Type B pancreatic cell (in vitro differentiated cells): ENCODE measurements around the gene PSMD14. TPM values are rescaled to one million over a fixed set of nuclear protein-coding genes. Genes with fewer than 3 reads are reported as not detected.
"Not testable (repeated sequence)": the region's sequence is repeated elsewhere in the genome, so short reads cannot be mapped to it uniquely, and the experiment has no call there.

ENCODE experiments used
- DNase-seq: peaks from one replicate; pipeline ENCODE4 v3.0.0; 2021; ENCODE audit warnings: mixed read lengths; ENCODE audit not compliant: unreplicated experiment; ENCODE audit errors: extremely low spot score
- H3K27ac Mint-ChIP-seq: 2 replicates; pipeline ENCODE4 v1.8.0; 2021; ENCODE audit warnings: mild to moderate bottlenecking, mixed read lengths
- H3K27me3 Mint-ChIP-seq: 2 replicates; pipeline ENCODE4 v1.8.0; 2021; ENCODE audit warnings: mixed read lengths
- H3K36me3 Mint-ChIP-seq: 2 replicates; pipeline ENCODE4 v1.8.0; 2021; ENCODE audit warnings: mixed read lengths
- H3K4me1 Mint-ChIP-seq: one replicate; pipeline ENCODE4 v1.8.0; 2021; ENCODE audit warnings: mixed read lengths; ENCODE audit not compliant: unreplicated experiment
- H3K4me3 Mint-ChIP-seq: 2 replicates; pipeline ENCODE4 v1.8.0; 2021; ENCODE audit warnings: mild to moderate bottlenecking, mixed read lengths
- H3K9me3 Mint-ChIP-seq: 2 replicates; pipeline ENCODE4 v1.8.0; 2021; ENCODE audit warnings: mixed read lengths
- total RNA-seq: library from RNA; stranded (reverse); gene quantifications from 2 replicates; pipeline ENCODE4 v1.2.1, GENCODE V29; 2021; ENCODE audit warnings: low replicate concordance
- TF ChIP-seq, protein P1 (sequence below): fragments of 200-600 bp; sonication (generic); conservative IDR thresholded peaks from 2 replicates; pipeline ENCODE4 v1.5.0; 2021; ENCODE audit warnings: antibody characterized with exemption, mild to moderate bottlenecking

Gene PSMD14
- total RNA-seq, 1 donor from 2014 or later: 52.5 TPM

DNA sequence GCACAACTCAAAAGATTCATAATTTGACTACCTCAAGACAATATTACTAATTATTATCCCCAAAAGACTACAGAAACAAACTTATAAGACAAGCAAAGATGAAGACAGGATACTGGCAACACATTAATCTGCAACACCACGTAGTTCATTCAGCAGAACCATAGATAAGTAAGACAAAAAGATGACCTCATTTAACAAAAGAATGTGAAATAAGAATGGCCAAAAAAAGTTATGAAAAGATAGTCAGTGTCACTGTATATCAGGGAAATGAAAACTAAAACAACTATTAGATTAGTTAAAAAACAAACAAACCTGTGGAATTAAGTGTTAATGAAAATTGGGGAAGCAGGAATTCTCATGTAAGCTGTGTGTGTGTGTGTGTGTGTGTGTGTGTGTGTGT is 19.4 kb downstream of the PSMD14 start:
- no peaks in the 10 kb centered on the region for H3K9me3 Mint-ChIP-seq
- H3K27ac Mint-ChIP-seq: no peak overlapping the region
- H3K4me3 Mint-ChIP-seq: no peak overlapping the region
- TF ChIP-seq, protein P1, sequence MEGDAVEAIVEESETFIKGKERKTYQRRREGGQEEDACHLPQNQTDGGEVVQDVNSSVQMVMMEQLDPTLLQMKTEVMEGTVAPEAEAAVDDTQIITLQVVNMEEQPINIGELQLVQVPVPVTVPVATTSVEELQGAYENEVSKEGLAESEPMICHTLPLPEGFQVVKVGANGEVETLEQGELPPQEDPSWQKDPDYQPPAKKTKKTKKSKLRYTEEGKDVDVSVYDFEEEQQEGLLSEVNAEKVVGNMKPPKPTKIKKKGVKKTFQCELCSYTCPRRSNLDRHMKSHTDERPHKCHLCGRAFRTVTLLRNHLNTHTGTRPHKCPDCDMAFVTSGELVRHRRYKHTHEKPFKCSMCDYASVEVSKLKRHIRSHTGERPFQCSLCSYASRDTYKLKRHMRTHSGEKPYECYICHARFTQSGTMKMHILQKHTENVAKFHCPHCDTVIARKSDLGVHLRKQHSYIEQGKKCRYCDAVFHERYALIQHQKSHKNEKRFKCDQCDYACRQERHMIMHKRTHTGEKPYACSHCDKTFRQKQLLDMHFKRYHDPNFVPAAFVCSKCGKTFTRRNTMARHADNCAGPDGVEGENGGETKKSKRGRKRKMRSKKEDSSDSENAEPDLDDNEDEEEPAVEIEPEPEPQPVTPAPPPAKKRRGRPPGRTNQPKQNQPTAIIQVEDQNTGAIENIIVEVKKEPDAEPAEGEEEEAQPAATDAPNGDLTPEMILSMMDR: no peak
- H3K4me1 Mint-ChIP-seq: peaks cover 4% of the 10 kb centered on the region
- DNase-seq: no peak
- peaks cover 22% of the 10 kb centered on the region for H3K36me3 Mint-ChIP-seq
- no peaks in the 10 kb centered on the region for H3K27me3 Mint-ChIP-seq

DNA sequence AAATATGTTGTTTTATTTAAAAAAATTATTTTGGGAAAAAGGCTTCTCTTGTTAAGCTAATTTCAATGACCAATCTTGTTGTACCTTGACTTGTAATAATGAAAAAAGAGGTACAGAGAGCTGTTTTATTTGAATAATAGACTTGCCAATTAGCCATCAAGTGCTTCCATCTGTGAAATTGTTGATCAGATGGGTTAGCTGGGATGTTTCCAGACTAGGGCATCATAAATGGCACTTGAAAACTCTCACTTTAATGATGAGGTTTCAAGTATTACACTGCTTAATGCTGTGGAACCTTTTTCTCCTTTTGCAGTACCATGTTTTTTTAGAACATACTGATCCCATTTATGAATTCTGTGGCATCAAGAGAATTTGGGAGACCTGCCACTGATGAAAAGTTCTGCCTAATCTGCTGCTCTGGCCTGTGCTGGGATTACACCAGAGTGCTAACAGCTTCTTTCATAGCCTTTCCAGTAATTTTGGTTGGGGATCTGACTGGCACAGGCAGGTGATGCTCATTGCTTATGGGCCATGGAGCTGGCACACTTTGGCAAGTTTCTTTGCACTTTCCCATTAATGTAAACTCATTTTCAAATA is 24.2 kb downstream of the PSMD14 start:
- Mint-ChIP-seq H3K9me3 (no peaks in the 10 kb centered on the region), H3K4me1 (no peaks in the 10 kb centered on the region), H3K4me3 (no peak overlapping the region), H3K27me3 (no peaks in the 10 kb centered on the region), H3K27ac (no peak overlapping the region), H3K36me3 (no peaks in the 10 kb centered on the region)
- TF ChIP-seq, protein P1: no peak
- no peak for DNase-seq

- TF ChIP-seq, protein P1: no peak
- H3K9me3 Mint-ChIP-seq: no peaks in the 10 kb centered on the region
- H3K4me1 Mint-ChIP-seq: no peaks in the 10 kb centered on the region
- H3K36me3 Mint-ChIP-seq: peaks cover 5% of the 10 kb centered on the region
- no peaks in the 10 kb centered on the region for H3K27me3 Mint-ChIP-seq
- H3K4me3 Mint-ChIP-seq: no peak overlapping the region
- DNase-seq: no peak
- H3K27ac Mint-ChIP-seq: no peak overlapping the region
These were observed 27.4 kb downstream of the PSMD14 start for GRCh38 chr2:161335626-161336025.

- peaks cover 11% of the 10 kb centered on the region for H3K36me3 Mint-ChIP-seq
- TF ChIP-seq, protein P1: no peak
- no peak for DNase-seq
- no peaks in the 10 kb centered on the region for H3K27me3 Mint-ChIP-seq
- H3K4me1 Mint-ChIP-seq: no peaks in the 10 kb centered on the region
- no peak overlapping the region for H3K27ac Mint-ChIP-seq
- H3K4me3 Mint-ChIP-seq: no peak overlapping the region
- H3K9me3 Mint-ChIP-seq: no peaks in the 10 kb centered on the region
These were observed 29.0 kb downstream of the PSMD14 start for GRCh38 chr2:161337247-161337646.

DNA sequence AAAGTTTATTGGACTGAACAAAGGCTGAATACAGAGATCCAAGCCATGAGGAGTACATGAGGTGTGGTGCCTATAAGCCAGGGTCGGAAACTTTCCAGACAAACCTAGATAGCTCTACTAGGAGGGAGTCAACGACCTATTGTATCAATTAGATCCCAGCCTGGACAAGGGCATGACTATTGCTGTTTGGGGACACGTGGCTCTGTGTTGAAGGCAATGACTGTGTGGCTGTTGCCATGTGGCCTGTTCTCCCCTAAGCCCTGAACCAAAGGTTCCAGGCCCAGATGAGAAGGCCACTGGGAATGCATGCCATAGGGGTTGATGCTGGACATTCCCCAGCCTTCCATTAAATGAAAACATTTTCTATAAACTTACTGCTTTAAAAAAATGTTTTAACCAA is 31.3 kb downstream of the PSMD14 start:
- peaks cover 19% of the 10 kb centered on the region for H3K36me3 Mint-ChIP-seq
- not testable (repeated sequence) for DNase-seq, H3K9me3 Mint-ChIP-seq, H3K4me1 Mint-ChIP-seq, H3K27me3 Mint-ChIP-seq, H3K27ac Mint-ChIP-seq, H3K4me3 Mint-ChIP-seq

DNA sequence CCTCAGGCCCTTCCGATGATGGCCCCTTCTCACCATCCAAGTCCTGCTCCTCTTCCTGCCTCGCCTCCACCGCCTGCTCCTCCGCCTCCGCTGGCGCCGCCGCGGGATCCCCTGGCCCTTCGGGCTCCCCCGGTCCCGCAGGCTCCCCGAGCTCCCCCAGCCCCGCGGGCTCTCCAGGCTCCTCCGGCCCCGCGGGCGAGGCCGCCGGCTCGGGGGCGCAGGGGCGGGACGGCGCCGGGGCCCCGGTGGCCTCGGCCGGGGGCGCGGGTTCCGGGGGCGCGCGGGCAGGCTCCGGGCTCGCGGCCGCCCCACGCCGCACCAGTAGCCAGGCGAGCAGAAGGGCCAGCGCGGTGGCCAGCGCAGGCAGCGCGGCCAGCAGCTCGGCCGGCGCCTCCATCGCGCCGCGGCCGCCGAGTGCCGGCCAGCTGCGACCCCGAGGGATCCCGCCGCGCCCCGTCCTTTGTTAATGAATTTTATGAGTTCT is 32.7 kb downstream of the PSMD14 start:
- not testable (repeated sequence) for H3K4me1 Mint-ChIP-seq, H3K27me3 Mint-ChIP-seq, H3K27ac Mint-ChIP-seq

DNA sequence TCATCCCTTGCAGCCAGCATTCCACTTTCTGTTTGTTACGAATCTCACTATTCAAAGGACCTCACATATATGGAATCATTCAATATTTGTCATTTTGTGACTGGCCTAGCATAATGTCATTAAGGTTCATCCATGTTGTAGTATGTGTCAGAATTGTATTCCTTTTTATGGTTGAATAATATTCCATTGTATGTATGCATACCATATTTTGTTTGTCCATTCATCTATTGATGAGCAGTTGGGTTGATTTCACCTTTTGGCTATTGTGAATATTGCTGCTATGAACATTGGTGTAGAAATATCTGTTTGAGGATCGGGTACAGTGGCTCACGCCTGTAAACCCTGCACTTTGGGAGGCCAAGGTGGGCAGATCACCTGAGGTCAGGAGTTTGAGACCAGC is 35.0 kb downstream of the PSMD14 start:
- TF ChIP-seq, protein P1: no peak
- no peak for DNase-seq
- Mint-ChIP-seq H3K36me3 (peaks cover 19% of the 10 kb centered on the region), H3K4me1 (no peaks in the 10 kb centered on the region), H3K27ac (no peak overlapping the region), H3K4me3 (no peak overlapping the region), H3K27me3 (no peaks in the 10 kb centered on the region), H3K9me3 (no peaks in the 10 kb centered on the region)

More for the DNA sequence above, 32.7 kb downstream of the PSMD14 start:
- not testable (repeated sequence) for H3K9me3 Mint-ChIP-seq, DNase-seq, H3K4me3 Mint-ChIP-seq
- H3K36me3 Mint-ChIP-seq: peaks cover 19% of the 10 kb centered on the region
